ENCODE results near the gene DPYSL4.

DPYSL4 gene

DNA sequence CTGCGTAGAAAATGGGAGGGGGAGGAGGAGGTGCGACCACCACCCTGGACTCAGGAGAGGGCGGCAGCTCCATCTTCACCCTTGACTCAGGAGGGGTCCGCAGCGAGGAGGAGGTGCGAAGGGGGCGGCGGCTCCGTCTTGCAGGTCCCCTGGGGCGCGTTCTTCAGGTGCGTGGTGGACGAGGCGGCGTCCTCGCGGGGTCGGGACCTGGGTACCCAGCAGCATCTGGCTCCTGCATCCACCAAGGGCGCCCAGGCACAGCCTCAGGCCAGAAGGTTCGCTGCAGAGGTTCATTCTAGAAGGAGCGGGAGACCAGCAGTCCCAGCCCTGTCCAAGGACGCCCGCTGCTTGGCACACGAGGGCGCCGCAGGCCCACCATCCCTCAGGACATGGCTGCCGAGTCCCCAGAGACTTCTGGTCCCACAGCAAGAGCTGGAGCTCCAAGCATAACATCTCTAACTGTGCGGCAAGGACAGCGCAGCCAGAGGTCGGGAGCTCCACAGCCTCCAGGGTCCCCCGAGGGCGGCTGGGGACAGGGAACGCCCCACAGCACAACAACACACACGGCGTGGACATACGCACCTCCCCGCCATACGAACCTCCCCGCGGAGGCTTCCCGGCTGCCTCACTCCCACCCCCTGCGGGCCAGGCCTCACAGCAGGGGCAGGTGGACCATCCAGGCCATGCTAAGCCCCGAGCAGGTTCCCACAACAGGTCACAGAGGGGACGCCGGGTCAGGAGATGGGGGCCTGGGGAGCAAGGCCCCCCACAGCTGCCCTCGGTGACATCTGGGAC is 16.8 kb upstream of the DPYSL4 start:
- Histone ChIP-seq H3K9ac (ENCODE audit: low read length) (no peak overlapping the region), H3K27me3 (ENCODE audit: control insufficient read depth, insufficient read depth, low read length) (no peaks in the 10 kb centered on the region), H3K4me1 (ENCODE audit: control insufficient read depth, insufficient read depth, low read length) (no peaks in the 10 kb centered on the region), H3K4me3 (ENCODE audit: low read length) (no peak overlapping the region), H3K36me3 (ENCODE audit: control insufficient read depth, insufficient read depth, low read length) (no peaks in the 10 kb centered on the region), H3K27ac (ENCODE audit: low read depth, low read length) (no peak overlapping the region)

DNA sequence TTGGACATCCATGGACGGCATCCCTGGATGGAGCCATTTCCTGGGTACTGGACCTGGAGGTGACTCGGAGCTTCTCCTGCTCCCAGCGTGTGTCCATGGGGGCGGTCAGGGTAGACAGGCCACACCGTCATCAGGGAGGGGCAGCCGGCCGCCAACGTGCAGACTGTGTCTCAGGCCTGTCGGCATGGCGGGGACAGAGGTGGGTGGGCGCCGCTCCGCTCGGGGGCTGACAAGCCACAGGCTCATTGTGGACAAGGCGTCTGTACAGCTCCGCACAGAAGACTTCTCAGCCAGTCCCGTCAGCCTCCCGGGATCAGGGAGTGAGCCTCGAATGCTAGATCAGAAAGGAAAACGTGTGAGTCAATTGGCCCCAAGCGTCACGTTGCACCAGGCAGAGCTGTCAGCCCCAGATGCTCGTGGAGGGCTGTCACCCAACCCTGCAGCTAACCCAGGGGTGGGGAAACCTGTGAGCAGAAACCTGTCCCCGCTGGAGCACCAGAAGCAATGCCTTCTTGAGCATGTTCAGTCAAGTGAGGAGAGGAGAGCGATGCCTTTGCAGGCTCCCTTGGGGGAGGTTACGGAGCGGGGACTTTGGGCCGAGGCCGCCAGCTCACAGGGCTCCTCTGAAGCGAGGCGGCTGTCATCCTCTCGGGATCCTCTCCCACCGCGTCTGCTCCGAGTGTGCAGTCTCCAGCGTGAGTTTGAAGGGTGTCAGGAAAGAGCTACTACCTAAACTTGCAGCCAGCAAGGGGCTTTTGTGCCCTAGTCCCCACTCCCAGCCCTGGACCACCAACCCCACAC is 16.0 kb upstream of the DPYSL4 start:
- no peaks in the 10 kb centered on the region for H3K36me3 ChIP-seq (ENCODE audit: control insufficient read depth, insufficient read depth, low read length)
- no peak overlapping the region for H3K27ac ChIP-seq (ENCODE audit: low read depth, low read length)
- no peaks in the 10 kb centered on the region for H3K4me1 ChIP-seq (ENCODE audit: control insufficient read depth, insufficient read depth, low read length)
- H3K9ac ChIP-seq (ENCODE audit: low read length), result no peak overlapping the region
- H3K4me3 ChIP-seq (ENCODE audit: low read length), result no peak overlapping the region
- no peaks in the 10 kb centered on the region for H3K27me3 ChIP-seq (ENCODE audit: control insufficient read depth, insufficient read depth, low read length)

DNA sequence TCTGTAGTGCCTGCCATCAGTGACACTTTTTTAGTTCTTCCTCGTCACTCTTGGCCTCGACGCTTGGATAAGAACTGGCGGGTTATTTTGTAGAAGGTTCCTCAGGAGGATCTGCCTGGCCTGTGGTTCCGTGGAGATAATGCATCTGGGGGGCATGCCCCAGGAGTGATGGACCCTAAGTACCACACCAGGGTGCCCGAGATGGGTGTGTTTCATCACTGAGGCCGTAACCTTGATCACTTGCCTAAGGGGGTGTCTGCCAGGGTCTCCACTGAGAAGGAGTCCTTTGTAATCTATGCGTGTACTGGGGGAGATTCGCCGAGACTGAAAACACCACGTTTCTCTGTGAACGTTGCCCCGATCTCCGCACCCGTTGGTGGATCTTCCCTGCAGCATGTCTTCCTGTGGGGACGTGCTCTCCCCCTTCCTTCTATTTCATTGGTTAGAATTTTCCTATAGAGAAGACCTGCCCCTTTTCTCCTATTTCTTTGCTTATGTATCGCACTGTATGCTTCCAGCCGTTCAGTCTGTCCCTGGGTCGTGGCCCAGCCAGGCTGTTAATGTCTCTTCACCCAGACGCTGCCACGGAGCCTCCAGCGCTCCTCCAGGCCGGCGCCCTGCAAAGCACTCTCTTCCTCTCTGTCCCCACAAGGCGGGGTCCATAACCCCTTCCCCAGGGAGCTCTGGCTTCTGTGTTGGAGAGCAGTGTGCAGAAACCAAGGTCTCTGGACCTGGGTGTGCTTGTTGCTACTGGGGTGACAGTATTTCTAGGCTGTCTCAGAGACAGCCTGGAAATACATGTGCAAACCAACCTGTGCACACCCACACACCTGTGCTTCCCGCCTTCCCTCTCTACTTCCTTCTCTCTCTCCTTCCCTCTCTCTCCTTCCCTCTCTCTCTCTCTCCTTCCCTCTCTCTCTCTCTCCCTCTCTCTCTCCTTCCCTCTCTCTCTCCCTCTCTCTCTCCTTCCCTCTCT is 14.4 kb upstream of the DPYSL4 start:
- Histone ChIP-seq H3K4me3 (ENCODE audit: low read length) (no peak overlapping the region), H3K36me3 (ENCODE audit: control insufficient read depth, insufficient read depth, low read length) (no peaks in the 10 kb centered on the region), H3K27me3 (ENCODE audit: control insufficient read depth, insufficient read depth, low read length) (peaks cover 1% of the 10 kb centered on the region), H3K27ac (ENCODE audit: low read depth, low read length) (no peak overlapping the region), H3K9ac (ENCODE audit: low read length) (no peak overlapping the region), H3K4me1 (ENCODE audit: control insufficient read depth, insufficient read depth, low read length) (no peaks in the 10 kb centered on the region)

DNA sequence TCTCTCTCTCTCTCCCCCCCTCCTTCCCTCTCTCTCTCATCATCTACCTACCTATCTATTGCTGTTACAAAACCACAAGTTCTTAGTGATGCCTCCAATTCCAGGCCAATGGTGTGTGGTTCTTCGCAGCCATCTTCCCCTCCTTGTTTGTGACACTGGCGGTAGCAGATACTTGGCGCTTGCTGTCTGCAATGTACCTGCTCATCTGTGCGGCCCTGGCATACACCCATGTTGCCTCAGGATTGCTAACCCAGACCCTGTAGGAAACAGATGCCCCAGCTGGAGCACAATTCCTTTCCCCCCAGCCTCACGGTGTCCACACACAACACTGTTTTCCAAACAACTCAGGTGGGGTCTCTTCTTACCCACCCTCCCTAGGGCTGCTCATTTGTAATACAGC is 13.6 kb upstream of the DPYSL4 start:
- H3K4me3 ChIP-seq (ENCODE audit: low read length), result no peak overlapping the region

DNA sequence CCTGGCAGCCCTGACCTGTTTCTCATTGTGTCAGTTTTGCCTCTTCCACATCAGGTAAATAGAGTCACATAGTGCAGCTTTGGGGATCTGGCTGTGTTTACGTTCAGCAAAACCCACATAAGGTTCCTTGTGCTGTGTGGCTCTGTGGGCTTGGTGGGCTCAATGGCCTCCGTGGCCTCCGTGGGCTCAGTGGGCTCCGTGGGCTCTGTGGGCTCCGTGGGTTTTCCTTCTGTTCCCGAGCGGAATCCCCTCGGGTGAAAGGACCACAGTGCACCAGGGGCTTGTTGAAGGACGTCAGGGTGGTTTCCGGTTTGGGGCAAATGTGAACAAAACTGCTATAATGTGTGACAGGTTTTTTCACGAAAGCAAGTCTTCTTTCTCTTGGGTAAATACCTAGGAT is 12.5 kb upstream of the DPYSL4 start:
- Histone ChIP-seq H3K27ac (ENCODE audit: low read depth, low read length) (no peak overlapping the region), H3K36me3 (ENCODE audit: control insufficient read depth, insufficient read depth, low read length) (no peaks in the 10 kb centered on the region)

More for the DNA sequence above, 13.6 kb upstream of the DPYSL4 start:
- Histone ChIP-seq H3K4me1 (ENCODE audit: control insufficient read depth, insufficient read depth, low read length) (no peaks in the 10 kb centered on the region), H3K36me3 (ENCODE audit: control insufficient read depth, insufficient read depth, low read length) (no peaks in the 10 kb centered on the region), H3K27ac (ENCODE audit: low read depth, low read length) (no peak overlapping the region), H3K9ac (ENCODE audit: low read length) (no peak overlapping the region), H3K27me3 (ENCODE audit: control insufficient read depth, insufficient read depth, low read length) (peaks cover 8% of the 10 kb centered on the region)

DNA sequence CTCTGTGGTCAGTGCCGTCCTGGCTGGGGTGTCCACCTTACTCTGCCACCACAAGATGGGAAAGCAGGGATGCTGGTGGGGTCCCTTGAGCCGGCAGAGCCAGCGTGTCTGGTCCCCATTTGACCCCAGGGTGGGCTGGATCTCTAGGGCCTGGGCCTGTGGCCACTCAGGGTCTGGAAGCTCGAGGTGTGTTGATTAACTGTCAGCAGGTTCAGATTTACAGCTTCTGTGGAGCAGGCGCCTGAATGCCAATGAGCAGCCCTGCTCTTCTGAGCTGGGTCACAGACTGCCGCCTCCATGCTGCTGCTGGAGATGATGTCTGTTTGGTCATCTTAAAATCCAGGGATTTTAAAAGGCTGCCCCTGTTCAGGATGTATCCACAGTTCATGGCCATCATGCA is 11.3 kb upstream of the DPYSL4 start:
- no peaks in the 10 kb centered on the region for H3K36me3 ChIP-seq (ENCODE audit: control insufficient read depth, insufficient read depth, low read length)
- no peaks in the 10 kb centered on the region for H3K4me1 ChIP-seq (ENCODE audit: control insufficient read depth, insufficient read depth, low read length)
- H3K27ac ChIP-seq (ENCODE audit: low read depth, low read length), result no peak overlapping the region
- peaks cover 8% of the 10 kb centered on the region for H3K27me3 ChIP-seq (ENCODE audit: control insufficient read depth, insufficient read depth, low read length)
- no peak overlapping the region for H3K9ac ChIP-seq (ENCODE audit: low read length)
- H3K4me3 ChIP-seq (ENCODE audit: low read length), result no peak overlapping the region

More for the DNA sequence above, 12.5 kb upstream of the DPYSL4 start:
- H3K9ac ChIP-seq (ENCODE audit: low read length), result no peak overlapping the region
- peaks cover 8% of the 10 kb centered on the region for H3K27me3 ChIP-seq (ENCODE audit: control insufficient read depth, insufficient read depth, low read length)
- no peaks in the 10 kb centered on the region for H3K4me1 ChIP-seq (ENCODE audit: control insufficient read depth, insufficient read depth, low read length)
- no peak overlapping the region for H3K4me3 ChIP-seq (ENCODE audit: low read length)

DNA sequence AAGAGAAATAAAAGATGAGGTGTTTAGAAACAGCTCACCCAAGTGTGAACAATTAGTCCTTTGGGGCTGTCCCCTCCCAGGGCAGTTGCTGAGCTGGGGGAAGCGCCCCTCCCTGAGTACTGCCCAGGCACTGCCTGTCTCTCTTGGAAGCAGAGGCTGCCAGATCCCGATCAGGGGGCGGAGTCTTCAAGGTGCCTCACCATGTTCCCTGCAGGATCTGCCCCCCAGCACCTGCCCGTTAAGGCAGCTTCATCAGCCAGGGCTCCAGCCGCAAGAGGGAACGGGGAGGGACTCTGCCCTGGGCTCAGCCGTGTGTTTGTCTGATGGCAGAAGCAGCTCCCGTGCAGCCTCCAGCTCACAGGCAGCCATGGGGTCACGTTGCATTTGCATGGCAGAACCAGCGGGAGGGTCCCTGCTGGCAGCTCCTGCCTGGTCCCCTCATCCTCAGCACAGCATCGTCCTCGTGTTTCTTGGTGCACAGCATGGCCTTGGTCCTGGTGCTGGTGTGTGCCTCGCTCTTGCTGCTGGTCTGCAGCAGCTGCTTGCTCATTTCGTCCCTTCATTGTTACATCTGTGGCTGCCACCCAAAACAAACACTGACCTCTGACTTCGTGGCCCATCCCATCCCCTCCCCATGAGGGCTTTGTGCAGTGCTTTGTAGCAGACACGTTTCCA is 10.7 kb upstream of the DPYSL4 start:
- no peak overlapping the region for H3K4me3 ChIP-seq (ENCODE audit: low read length)
- H3K4me1 ChIP-seq (ENCODE audit: control insufficient read depth, insufficient read depth, low read length), result no peaks in the 10 kb centered on the region
- no peaks in the 10 kb centered on the region for H3K36me3 ChIP-seq (ENCODE audit: control insufficient read depth, insufficient read depth, low read length)
- no peak overlapping the region for H3K9ac ChIP-seq (ENCODE audit: low read length)
- peaks cover 8% of the 10 kb centered on the region for H3K27me3 ChIP-seq (ENCODE audit: control insufficient read depth, insufficient read depth, low read length)
- no peak overlapping the region for H3K27ac ChIP-seq (ENCODE audit: low read depth, low read length)

DNA sequence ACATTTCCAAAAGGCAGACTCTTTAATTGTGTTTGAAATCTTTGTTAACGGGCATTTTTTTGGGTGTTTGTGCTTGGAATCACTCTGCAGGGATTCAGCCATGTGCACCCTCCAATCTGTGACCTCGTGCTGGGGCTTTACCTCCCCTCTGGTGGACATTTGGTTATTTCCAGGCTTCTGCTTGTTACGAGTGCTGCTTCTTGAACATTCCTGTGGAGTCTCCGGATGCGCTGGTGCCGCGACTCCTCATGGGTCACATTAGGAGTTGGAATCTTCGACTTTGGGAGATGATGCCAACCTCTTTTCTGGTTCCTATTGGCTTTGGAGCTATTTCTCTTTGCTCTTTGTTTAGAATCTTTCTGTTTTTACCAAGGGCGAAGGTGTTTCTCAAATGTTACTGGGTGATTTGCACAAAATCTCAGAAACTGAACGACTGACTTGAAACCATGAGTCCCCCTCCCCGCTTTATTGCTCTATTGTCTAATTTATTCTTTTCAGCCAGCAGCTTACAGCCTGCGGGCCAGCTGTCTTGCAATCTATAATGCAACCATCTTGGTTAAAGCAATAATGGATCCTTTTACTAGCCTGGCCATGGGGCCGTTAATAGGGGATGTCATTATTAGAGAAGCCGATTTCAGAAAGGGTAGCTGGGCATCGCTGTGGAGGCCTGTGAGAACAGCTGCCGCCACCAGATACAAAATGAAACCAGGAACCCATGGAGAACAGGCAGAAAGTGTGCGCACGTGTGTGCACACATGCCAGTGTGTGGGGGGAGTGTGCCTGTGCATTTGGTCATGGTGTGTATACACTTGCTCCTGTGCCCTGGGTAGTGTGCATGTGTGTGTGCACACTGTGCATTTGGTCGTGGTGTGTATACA is 9.9 kb upstream of the DPYSL4 start:
- Histone ChIP-seq H3K36me3 (ENCODE audit: control insufficient read depth, insufficient read depth, low read length) (no peaks in the 10 kb centered on the region), H3K27me3 (ENCODE audit: control insufficient read depth, insufficient read depth, low read length) (peaks cover 8% of the 10 kb centered on the region), H3K27ac (ENCODE audit: low read depth, low read length) (no peak overlapping the region), H3K4me1 (ENCODE audit: control insufficient read depth, insufficient read depth, low read length) (no peaks in the 10 kb centered on the region), H3K4me3 (ENCODE audit: low read length) (no peak overlapping the region), H3K9ac (ENCODE audit: low read length) (no peak overlapping the region)

DNA sequence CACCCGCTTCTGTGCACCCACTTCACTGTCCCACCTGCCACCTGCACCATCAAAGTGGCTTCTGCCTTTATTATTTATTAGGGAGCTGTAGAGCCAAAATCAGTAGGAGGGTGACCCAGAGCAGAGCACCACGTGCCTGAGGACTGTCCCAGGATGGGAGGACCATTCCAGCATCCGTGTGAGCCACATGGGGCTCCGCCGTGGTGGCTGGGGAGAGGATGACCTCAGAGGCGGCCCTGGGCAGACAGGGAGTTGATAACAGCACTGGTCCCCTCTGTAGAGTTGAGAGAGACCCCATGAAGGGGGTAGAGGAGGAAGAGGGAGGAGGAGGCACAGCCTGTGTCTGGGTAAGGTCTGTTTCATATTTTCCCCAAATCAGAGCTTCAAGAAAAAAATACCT is 8.7 kb upstream of the DPYSL4 start:
- Histone ChIP-seq H3K4me3 (ENCODE audit: low read length) (no peak overlapping the region), H3K4me1 (ENCODE audit: control insufficient read depth, insufficient read depth, low read length) (no peaks in the 10 kb centered on the region), H3K36me3 (ENCODE audit: control insufficient read depth, insufficient read depth, low read length) (no peaks in the 10 kb centered on the region), H3K27ac (ENCODE audit: low read depth, low read length) (no peak overlapping the region), H3K9ac (ENCODE audit: low read length) (no peak overlapping the region), H3K27me3 (ENCODE audit: control insufficient read depth, insufficient read depth, low read length) (peaks cover 10% of the 10 kb centered on the region)

DNA sequence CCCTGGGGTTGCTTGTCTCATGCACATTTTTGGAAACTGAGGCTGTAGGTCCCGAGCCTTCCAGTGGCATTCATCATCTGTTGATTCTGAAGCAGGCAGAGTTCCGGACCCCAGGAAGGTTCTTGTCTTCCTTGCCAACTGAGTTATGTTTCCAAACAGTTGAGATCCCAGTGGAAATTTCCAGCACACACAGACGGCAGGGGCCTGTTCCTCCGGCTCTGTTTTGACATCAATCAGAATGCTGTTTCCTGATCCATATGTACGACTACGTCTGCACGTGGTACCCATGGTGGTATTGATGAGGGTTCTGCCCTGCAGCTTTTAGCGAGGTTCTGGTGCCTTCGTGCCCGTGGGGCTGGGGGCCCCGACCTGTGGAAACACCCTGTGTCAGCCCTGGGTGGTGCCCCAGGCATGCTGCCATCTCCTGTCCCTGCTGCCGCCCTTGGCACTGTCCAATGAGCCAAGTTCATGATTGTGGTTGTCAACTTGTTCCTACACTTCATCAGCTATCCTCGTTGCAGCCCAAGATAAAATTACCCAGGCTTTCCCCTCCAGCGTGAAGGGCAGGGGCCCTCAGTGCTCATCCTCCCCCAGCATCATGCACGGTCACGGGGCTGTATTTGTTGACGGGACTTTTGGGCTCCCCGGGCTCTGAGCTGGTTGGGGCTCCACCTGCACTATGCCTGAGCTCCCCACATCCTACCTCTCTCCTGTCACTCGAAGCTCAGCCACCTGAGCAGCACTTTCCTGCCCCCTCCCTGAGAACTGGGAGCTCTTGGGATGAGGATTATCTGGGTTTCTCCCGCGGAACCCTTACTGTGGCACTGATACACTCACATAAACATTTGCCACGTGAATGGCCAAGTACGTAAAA is 7.8 kb upstream of the DPYSL4 start:
- H3K27ac ChIP-seq (ENCODE audit: low read depth, low read length), result no peak overlapping the region
- peaks cover 10% of the 10 kb centered on the region for H3K27me3 ChIP-seq (ENCODE audit: control insufficient read depth, insufficient read depth, low read length)

More for the DNA sequence above, 7.8 kb upstream of the DPYSL4 start:
- Histone ChIP-seq H3K9ac (ENCODE audit: low read length) (no peak overlapping the region), H3K4me3 (ENCODE audit: low read length) (no peak overlapping the region), H3K4me1 (ENCODE audit: control insufficient read depth, insufficient read depth, low read length) (no peaks in the 10 kb centered on the region), H3K36me3 (ENCODE audit: control insufficient read depth, insufficient read depth, low read length) (no peaks in the 10 kb centered on the region)
